Measurements from ENCODE around the gene HSD17B12.
"Not testable (repeated sequence)": the region's sequence is repeated elsewhere in the genome, so short reads cannot be mapped to it uniquely, and the experiment has no call there.

HSD17B12 gene

GRCh38 chr11:43680521-43681400 lies at the start of gene HSD17B12:
HSD17B12 (plus strand) TSS chr11:43680738; CDS start chr11:43680828, 90 bp downstream.
- peak; percentile 98 for DNase-seq

- no peak for DNase-seq
These were observed 48.8 kb upstream of the HSD17B12 start for GRCh38 chr11:43631732-43632131.

GRCh38 chr11:43632181-43632580 lies 48.4 kb upstream of the HSD17B12 start:
- DNase-seq = no peak

- no peak for DNase-seq
These were observed 41.8 kb upstream of the HSD17B12 start for GRCh38 chr11:43638717-43639116.

- no peak for DNase-seq
These were observed 41.3 kb upstream of the HSD17B12 start for GRCh38 chr11:43639224-43639623.

GRCh38 chr11:43639920-43640319 lies 40.6 kb upstream of the HSD17B12 start:
- DNase-seq = no peak

GRCh38 chr11:43643898-43644620 lies 36.5 kb upstream of the HSD17B12 start:
- DNase-seq = peak; percentile 88

- DNase-seq = no peak
These were observed 35.8 kb upstream of the HSD17B12 start for GRCh38 chr11:43644621-43645299.

GRCh38 chr11:43646767-43647166 lies 33.8 kb upstream of the HSD17B12 start:
- DNase-seq = no peak

- no peak for DNase-seq
These were observed 31.6 kb upstream of the HSD17B12 start for GRCh38 chr11:43648888-43649287.

GRCh38 chr11:43649501-43649900 lies 31.0 kb upstream of the HSD17B12 start:
- no peak for DNase-seq

GRCh38 chr11:43649921-43650320 lies 30.6 kb upstream of the HSD17B12 start:
- no peak for DNase-seq

- DNase-seq = not testable (repeated sequence)
These were observed 17.5 kb upstream of the HSD17B12 start for GRCh38 chr11:43663018-43663417.

- DNase-seq = no peak
These were observed 16.2 kb upstream of the HSD17B12 start for GRCh38 chr11:43664295-43664694.

- DNase-seq = not testable (repeated sequence)
These were observed 9.3 kb upstream of the HSD17B12 start for GRCh38 chr11:43671284-43671683.

- DNase-seq = no peak
These were observed 6.0 kb upstream of the HSD17B12 start for GRCh38 chr11:43674560-43674959.

GRCh38 chr11:43676933-43677332 lies 3.6 kb upstream of the HSD17B12 start:
- DNase-seq = no peak

- no peak for DNase-seq
These were observed 934 bp downstream of the HSD17B12 start for GRCh38 chr11:43681401-43681942.

GRCh38 chr11:43682081-43682480 lies 1.5 kb downstream of the HSD17B12 start:
- DNase-seq = not testable (repeated sequence)

- DNase-seq = no peak
These were observed 4.9 kb downstream of the HSD17B12 start for GRCh38 chr11:43685440-43685839.

- DNase-seq = no peak
These were observed 5.7 kb downstream of the HSD17B12 start for GRCh38 chr11:43686207-43686606.

GRCh38 chr11:43687120-43687791 lies 6.7 kb downstream of the HSD17B12 start:
- no peak for DNase-seq

- no peak for DNase-seq
These were observed 7.9 kb downstream of the HSD17B12 start for GRCh38 chr11:43688394-43688793.
